ENCODE measurements around the gene CAPZA2.

CAPZA2 gene

GRCh38 chr7:116857052-116857451 is 5.3 kb upstream of the CAPZA2 start:
- H3K9me3 ChIP-seq (ENCODE audit: severe bottlenecking), result no peaks in the 10 kb centered on the region
- no peak overlapping the region for H3K27ac ChIP-seq (ENCODE audit: poor library complexity, severe bottlenecking)
- DNase-seq (ENCODE audit: low spot score) (no peak), ATAC-seq (ENCODE audit: low read depth) (no peak)
- H3K27me3 ChIP-seq (ENCODE audit: insufficient read depth, poor library complexity, severe bottlenecking), result no peaks in the 10 kb centered on the region
- TF ChIP-seq, protein P1, sequence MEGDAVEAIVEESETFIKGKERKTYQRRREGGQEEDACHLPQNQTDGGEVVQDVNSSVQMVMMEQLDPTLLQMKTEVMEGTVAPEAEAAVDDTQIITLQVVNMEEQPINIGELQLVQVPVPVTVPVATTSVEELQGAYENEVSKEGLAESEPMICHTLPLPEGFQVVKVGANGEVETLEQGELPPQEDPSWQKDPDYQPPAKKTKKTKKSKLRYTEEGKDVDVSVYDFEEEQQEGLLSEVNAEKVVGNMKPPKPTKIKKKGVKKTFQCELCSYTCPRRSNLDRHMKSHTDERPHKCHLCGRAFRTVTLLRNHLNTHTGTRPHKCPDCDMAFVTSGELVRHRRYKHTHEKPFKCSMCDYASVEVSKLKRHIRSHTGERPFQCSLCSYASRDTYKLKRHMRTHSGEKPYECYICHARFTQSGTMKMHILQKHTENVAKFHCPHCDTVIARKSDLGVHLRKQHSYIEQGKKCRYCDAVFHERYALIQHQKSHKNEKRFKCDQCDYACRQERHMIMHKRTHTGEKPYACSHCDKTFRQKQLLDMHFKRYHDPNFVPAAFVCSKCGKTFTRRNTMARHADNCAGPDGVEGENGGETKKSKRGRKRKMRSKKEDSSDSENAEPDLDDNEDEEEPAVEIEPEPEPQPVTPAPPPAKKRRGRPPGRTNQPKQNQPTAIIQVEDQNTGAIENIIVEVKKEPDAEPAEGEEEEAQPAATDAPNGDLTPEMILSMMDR (IDR thresholded peaks at IDR 0.05; ENCODE audit: poor library complexity, severe bottlenecking), result no peak
- no peak overlapping the region for H3K4me3 ChIP-seq (ENCODE audit: severe bottlenecking)
- peaks cover 3% of the 10 kb centered on the region for H3K4me1 ChIP-seq (ENCODE audit: insufficient read depth, poor library complexity, severe bottlenecking)
- H3K36me3 ChIP-seq (ENCODE audit: low read depth), result no peaks in the 10 kb centered on the region

DNA sequence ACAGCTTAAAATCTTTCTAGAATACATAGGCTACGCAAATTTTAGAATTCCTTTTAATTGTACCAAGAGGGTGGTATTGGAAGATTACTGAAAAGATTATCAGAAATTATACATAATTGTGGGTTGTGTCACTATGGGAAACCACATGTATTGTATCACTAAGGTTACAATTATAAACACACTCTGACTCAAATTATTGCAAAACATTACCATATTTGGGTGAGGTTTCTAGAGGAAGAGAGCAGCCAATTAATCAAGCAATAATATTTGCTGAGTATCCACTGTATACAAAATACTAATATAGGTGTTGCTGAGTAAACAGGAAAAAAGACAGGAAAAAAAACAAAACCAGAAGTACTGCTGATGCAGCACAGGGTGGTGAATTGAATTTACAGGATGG is 3.1 kb upstream of the CAPZA2 start:
- DNase-seq (ENCODE audit: low spot score), result no peak
- peaks cover 8% of the 10 kb centered on the region for H3K4me1 ChIP-seq (ENCODE audit: insufficient read depth, poor library complexity, severe bottlenecking)
- no peaks in the 10 kb centered on the region for H3K27me3 ChIP-seq (ENCODE audit: insufficient read depth, poor library complexity, severe bottlenecking)
- ATAC-seq (ENCODE audit: low read depth), result peak; percentile 58
- no peak overlapping the region for H3K27ac ChIP-seq (ENCODE audit: poor library complexity, severe bottlenecking)
- no peaks in the 10 kb centered on the region for H3K9me3 ChIP-seq (ENCODE audit: severe bottlenecking)
- no peaks in the 10 kb centered on the region for H3K36me3 ChIP-seq (ENCODE audit: low read depth)
- TF ChIP-seq, protein P1 (IDR thresholded peaks at IDR 0.05; ENCODE audit: poor library complexity, severe bottlenecking), result no peak
- no peak overlapping the region for H3K4me3 ChIP-seq (ENCODE audit: severe bottlenecking)

DNA sequence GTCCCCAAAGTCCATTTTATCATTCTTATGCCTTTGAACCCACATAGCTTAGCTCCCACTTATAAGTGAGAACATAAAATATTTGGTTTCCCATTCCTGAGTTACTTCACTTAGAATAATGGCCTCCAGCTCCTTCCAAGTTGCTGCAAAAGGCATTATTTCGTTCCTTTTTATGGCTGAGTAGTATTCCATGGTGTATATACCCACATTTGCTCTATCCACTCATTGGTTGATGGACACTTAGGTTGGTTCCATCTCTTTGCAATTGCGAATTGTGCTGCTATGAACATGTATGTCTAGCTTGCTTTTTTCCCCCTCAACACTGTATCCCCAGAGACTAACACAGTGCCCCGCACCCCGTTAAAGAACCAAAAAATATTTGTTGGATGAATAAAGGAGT is 670 bp upstream of the CAPZA2 start:
- Histone ChIP-seq H3K9me3 (ENCODE audit: severe bottlenecking) (peaks cover 2% of the 10 kb centered on the region), H3K36me3 (ENCODE audit: low read depth) (0 out of 2 replicates have a peak, but pooled peaks cover under 1% of the 10 kb centered on the region), H3K4me1 (ENCODE audit: insufficient read depth, poor library complexity, severe bottlenecking) (peaks cover 12% of the 10 kb centered on the region), H3K27ac (ENCODE audit: poor library complexity, severe bottlenecking) (no peak overlapping the region), H3K27me3 (ENCODE audit: insufficient read depth, poor library complexity, severe bottlenecking) (no peaks in the 10 kb centered on the region), H3K4me3 (ENCODE audit: severe bottlenecking) (peak overlapping the region; percentile 99)
- DNase-seq (ENCODE audit: low spot score), result no peak
- TF ChIP-seq, protein P1 (IDR thresholded peaks at IDR 0.05; ENCODE audit: poor library complexity, severe bottlenecking), result no peak
- ATAC-seq (ENCODE audit: low read depth), result no peak

GRCh38 chr7:116862951-116863670 is 724 bp downstream of the CAPZA2 start:
- TF ChIP-seq, protein P1 (IDR thresholded peaks at IDR 0.05; ENCODE audit: poor library complexity, severe bottlenecking), result no peak
- Histone ChIP-seq H3K36me3 (ENCODE audit: low read depth) (0 out of 2 replicates have a peak, but pooled peaks cover 5% of the 10 kb centered on the region), H3K4me3 (ENCODE audit: severe bottlenecking) (peak overlapping the region; percentile 99), H3K4me1 (ENCODE audit: insufficient read depth, poor library complexity, severe bottlenecking) (peaks cover 12% of the 10 kb centered on the region), H3K9me3 (ENCODE audit: severe bottlenecking) (peaks cover 2% of the 10 kb centered on the region), H3K27me3 (ENCODE audit: insufficient read depth, poor library complexity, severe bottlenecking) (no peaks in the 10 kb centered on the region), H3K27ac (ENCODE audit: poor library complexity, severe bottlenecking) (peak overlapping the region; percentile 67)
- no peak for DNase-seq (ENCODE audit: low spot score)
- ATAC-seq (ENCODE audit: low read depth), result peak; percentile 38

GRCh38 chr7:116863936-116864500 is 1.6 kb downstream of the CAPZA2 start:
- H3K4me1 ChIP-seq (ENCODE audit: insufficient read depth, poor library complexity, severe bottlenecking), result peaks cover 12% of the 10 kb centered on the region
- H3K27ac ChIP-seq (ENCODE audit: poor library complexity, severe bottlenecking), result no peak overlapping the region
- H3K4me3 ChIP-seq (ENCODE audit: severe bottlenecking), result peak overlapping the region; percentile 99
- DNase-seq (ENCODE audit: low spot score) (no peak), ATAC-seq (ENCODE audit: low read depth) (no peak)
- peaks cover 2% of the 10 kb centered on the region for H3K9me3 ChIP-seq (ENCODE audit: severe bottlenecking)
- H3K27me3 ChIP-seq (ENCODE audit: insufficient read depth, poor library complexity, severe bottlenecking), result no peaks in the 10 kb centered on the region
- H3K36me3 ChIP-seq (ENCODE audit: low read depth), result 0 out of 2 replicates have a peak, but pooled peaks cover 5% of the 10 kb centered on the region
- TF ChIP-seq, protein P1 (IDR thresholded peaks at IDR 0.05; ENCODE audit: poor library complexity, severe bottlenecking), result no peak

Measured in RWPE2 (cell line).